NCI-H2196 treated with DMSO at 0.1 percent for 48 hours (cell line): ENCODE measurements around the gene SLPI.
A peak's percentile ranks its signal among the peaks of the same experiment; 100 is the strongest.

Experiments used
- DNase-seq: peaks from one replicate; lab custom pipeline; 2025; ENCODE audit not compliant: unreplicated experiment; lab: John Stamatoyannopoulos, UW

The SLPI gene

GRCh38 chr20:45254383-45255262, at the start of gene SLPI:
Gene SLPI (minus strand): TSS chr20:45254564. CDS start chr20:45254543, 21 bp downstream.
- peak; percentile 32 for DNase-seq

- DNase-seq = no peak
Measured at GRCh38 chr20:45303586-45304463, 49.5 kb upstream of the SLPI start.

- no peak for DNase-seq
Measured at GRCh38 chr20:45301824-45302271, 47.5 kb upstream of the SLPI start.

- no peak for DNase-seq
Measured at GRCh38 chr20:45300961-45301360, 46.6 kb upstream of the SLPI start.

- DNase-seq = no peak
Measured at GRCh38 chr20:45299786-45300185, 45.4 kb upstream of the SLPI start.

- DNase-seq = no peak
Measured at GRCh38 chr20:45297786-45298497, 43.6 kb upstream of the SLPI start.

- DNase-seq = no peak
Measured at GRCh38 chr20:45294659-45295058, 40.3 kb upstream of the SLPI start.

GRCh38 chr20:45294003-45294368, 39.6 kb upstream of the SLPI start:
- no peak for DNase-seq

GRCh38 chr20:45293041-45294002, 39.0 kb upstream of the SLPI start:
- DNase-seq = peak; percentile 67

- DNase-seq = no peak
Measured at GRCh38 chr20:45292343-45292742, 38.0 kb upstream of the SLPI start.

- DNase-seq = no peak
Measured at GRCh38 chr20:45291526-45291925, 37.2 kb upstream of the SLPI start.

- DNase-seq = peak; percentile 76
Measured at GRCh38 chr20:45290677-45291355, 36.5 kb upstream of the SLPI start.

- DNase-seq = no peak
Measured at GRCh38 chr20:45289942-45290676, 35.7 kb upstream of the SLPI start.

- DNase-seq = no peak
Measured at GRCh38 chr20:45288860-45289259, 34.5 kb upstream of the SLPI start.

GRCh38 chr20:45288376-45288775, 34.0 kb upstream of the SLPI start:
- DNase-seq = no peak

GRCh38 chr20:45283551-45284057, 29.2 kb upstream of the SLPI start:
- DNase-seq = no peak

- DNase-seq = no peak
Measured at GRCh38 chr20:45282700-45283550, 28.6 kb upstream of the SLPI start.

GRCh38 chr20:45279992-45280391, 25.6 kb upstream of the SLPI start:
- no peak for DNase-seq
